Right forelimb (tissue), 1 donor: ENCODE results near the gene CEND1.

Experiments used
- DNase-seq: peaks from one replicate; pipeline ENCODE4 v3.0.0-alpha.2; 2018

CEND1 gene

GRCh38 chr11:777288-778255 is 12.3 kb downstream of the CEND1 start, which contains the start of gene GATD1:
TSS of gene GATD1 (minus strand) at chr11:777487. CDS start at chr11:777462, 25 bp downstream.
- peak; percentile 97 for DNase-seq

GRCh38 chr11:776561-777287 is 13.2 kb downstream of the CEND1 start:
- DNase-seq: peak; percentile 39

- no peak for DNase-seq
These were observed 13.7 kb downstream of the CEND1 start for GRCh38 chr11:776263-776560.

GRCh38 chr11:774873-775592 is 14.9 kb downstream of the CEND1 start:
- DNase-seq: no peak

DNA sequence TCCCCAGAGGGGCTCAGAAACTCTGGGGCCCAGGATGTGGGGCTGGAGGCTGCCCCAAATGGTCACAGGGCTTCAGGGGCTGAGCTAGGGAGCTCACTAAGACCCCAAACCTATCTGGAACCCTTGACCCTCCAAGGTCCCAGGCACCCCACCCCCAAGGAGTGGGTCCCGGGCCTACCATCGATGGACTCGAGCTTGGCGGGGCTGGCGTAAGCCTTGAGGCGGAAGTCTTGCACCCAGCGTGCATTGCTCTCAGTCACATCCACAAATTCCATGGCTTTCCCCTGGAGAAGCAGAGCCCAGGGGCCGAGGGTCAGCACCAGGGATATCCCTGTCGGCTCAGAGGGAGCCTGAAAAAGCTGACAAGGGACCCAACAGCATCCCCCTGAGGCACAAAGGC is 16.1 kb downstream of the CEND1 start:
- DNase-seq: no peak

- DNase-seq: no peak
These were observed 16.5 kb downstream of the CEND1 start for GRCh38 chr11:773425-773824.

DNA sequence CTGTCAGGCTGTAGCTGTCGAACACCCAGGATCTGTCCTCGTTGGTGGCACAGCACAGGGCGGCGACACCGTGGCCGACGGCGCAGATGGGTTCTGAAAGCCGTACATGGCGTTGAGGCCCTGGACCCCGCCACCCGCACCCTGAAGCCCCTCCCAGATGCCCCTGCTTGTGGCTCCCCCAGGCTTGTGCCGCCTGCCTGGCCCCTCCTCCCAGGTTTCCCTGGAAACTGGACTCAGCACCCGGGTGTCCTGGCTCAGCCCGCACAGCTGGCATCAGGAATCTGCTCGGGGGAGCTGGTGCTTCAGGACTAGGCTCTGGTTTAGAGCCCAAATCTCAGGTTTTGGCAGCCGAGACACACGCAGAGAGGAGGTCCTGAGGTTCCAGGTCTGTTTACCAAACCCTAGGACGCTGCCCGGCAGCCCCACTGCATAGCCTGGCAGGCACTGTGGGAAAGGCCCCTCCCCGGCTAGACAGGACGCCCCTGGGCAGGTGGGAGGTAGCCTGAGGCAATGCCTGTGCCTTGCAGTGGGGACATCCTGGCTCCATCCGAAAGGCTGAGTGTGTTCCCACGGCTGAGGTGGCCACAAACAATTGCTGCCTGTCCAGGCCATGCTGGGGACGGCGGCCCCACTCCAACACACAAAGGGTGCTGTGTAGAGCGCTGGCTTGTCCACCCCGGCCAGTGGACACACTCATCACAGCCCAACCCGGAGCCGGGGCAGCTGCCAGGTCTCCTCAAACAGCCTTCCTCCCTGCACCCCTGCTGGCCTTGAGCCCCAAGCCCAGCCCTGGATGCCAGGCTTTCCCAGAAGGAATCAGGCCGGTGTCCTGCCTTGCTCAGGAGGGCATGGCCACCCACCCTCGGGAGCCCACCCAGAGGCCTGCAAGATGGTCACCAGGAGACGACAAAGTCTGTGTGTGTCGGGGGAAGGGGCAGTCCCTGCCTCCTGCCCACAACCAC is 17.2 kb downstream of the CEND1 start:
- no peak for DNase-seq

DNA sequence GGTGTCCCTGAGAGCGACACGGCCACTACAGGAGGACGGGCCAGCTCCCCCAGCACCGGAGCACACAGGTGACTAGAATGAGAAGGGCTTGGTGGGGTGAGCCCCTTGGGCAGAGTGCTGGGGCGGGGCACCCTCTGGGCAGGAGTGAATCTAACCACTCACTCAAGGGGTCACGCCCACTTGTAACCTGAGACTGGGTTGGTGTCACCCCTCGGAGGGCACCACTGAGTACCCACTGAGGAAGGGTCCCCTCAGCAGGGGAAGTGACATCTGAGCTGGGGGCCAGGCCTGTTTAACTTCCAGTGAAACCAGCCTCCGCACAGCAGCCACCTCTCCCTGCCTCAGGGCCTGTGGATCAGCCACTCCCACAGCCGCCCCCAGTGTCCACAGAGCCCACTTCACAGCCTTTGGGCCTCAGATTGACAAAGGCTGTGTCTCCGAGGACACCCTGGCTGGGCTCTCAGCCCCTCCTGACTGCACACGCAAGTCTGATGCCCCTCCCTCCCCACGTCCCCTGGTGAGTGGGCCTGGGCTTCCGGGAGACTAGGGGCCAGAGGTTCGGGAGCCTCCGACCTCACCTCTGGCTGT is 18.2 kb downstream of the CEND1 start:
- DNase-seq: no peak

GRCh38 chr11:770642-771616 is 19.0 kb downstream of the CEND1 start:
- no peak for DNase-seq

- no peak for DNase-seq
These were observed 19.8 kb downstream of the CEND1 start for GRCh38 chr11:769887-770641.

- DNase-seq: no peak
These were observed 22.7 kb downstream of the CEND1 start for GRCh38 chr11:767238-767637.

DNA sequence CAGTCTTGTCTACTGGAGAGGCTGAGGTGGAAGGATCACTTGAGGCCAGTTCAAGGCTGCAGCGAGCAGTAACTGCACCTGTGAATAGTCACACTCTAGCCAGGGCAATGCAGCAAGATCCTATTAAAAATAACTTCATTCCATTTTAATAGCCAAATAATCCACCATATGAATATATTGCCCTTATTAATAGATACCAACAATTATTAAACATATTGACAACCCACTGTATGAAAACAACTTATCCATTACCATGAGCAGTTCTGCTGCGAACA is 23.0 kb downstream of the CEND1 start:
- DNase-seq: no peak

DNA sequence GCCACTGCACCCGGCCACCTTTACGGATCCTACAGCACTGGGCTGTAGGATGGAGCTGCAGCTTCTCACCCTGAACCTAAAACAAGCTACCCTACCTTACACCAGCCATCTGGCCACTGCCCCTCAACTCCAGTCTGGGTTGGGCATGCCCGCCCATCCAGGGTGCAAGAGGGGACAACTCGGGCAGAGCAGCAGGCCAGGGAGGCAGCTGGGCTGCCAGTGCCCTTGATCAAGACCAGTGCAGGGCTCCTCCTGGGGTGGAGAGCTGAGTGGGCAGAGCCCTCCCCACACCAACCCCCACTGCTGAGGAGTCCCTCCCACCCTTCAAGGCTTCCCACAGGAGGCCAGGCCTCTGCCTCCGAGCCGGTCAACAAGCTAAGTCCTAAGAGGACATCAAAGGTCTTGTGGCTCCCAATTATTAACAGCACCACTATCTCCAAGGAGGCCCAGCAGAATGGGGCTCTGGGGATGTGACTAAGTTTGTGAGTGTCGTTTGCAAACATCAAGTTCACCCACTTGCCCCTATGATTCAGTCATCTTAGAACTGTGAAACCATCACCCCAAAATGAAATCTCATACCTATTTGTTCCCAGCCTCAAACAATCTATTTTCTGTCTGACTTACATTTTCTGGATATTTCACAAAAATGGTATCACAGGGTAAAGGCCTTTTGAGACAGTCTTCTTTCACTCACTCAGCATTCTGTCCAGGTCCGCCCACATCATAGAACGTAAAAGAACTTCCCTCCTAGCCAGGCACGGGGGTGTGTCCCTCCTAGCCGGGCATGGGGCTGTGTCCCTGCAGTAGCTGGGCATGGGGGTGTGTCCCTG is 23.6 kb downstream of the CEND1 start:
- no peak for DNase-seq

GRCh38 chr11:765802-766091 is 24.1 kb downstream of the CEND1 start:
- DNase-seq: no peak

GRCh38 chr11:765025-765801 is 24.7 kb downstream of the CEND1 start:
- no peak for DNase-seq

DNA sequence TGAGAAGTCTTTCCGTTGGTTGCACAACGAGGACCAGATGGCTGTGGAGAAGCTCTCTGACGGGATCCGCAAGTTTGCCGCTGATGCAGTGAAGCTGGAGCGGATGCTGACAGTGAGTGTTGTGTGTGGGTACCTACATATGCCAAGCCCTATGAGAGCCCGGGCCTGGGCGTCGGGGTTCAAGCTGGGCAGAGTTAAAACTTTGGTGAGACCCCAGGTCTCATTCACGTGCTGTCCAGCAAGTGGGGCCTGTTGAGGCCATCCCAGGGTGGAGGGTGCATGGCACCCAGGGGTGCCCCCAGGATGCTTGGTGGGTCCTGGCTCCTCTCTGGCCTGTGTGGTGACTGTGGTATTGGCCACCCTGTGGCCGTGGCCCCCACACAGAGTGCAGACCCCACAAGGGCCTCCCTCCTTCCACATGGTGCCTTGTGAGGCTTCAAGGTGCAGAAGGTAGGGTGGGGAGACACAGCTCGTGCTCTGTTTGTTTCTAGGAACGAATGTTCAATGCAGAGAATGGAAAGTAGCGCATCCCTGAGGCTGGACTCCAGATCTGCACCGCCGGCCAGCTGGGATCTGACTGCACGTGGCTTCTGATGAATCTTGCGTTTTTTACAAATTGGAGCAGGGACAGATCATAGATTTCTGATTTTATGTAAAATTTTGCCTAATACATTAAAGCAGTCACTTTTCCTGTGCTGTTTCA is 25.4 kb downstream of the CEND1 start:
- DNase-seq: no peak

DNA sequence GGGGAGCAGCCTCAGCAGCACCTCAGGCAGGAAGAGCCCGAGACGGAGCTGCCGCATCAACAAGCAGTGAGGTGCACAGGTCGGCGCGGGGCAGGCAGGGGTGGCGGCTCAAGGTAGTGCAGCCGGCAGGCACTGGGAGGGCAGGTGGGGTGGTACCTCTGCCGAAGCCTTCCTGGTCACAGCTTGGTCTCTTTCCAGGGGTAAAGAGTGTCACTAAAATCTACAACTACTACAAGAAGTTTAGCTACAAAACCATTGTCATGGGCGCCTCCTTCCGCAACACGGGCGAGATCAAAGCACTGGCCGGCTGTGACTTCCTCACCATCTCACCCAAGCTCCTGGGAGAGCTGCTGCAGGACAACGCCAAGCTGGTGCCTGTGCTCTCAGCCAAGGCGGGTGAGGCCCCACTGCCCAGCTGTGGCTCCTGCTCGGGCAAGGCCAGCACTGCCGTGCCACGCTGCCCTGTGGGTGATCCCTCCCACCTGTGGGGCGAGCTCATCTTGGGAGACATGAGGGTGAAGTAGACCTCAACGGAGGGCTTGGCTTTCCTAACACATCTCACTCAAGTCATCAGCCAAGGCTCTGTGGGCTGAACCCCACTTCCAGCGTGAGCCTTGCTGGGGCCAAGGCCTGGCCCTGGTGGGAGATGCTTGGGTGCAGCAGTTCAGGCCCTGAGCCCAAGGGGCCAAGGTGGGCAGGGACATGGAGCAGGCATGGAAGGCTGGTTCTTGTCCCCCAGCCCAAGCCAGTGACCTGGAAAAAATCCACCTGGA is 26.2 kb downstream of the CEND1 start:
- no peak for DNase-seq
